Keratinocyte (primary cell): Measurements from ENCODE around the gene OR10H2.

Source experiments
- CTCF ChIP-seq, 3 experiments: IDR thresholded peaks in 1 of 3; conservative IDR thresholded peaks in 1 of 3; optimal IDR thresholded peaks in 1 of 3; 2 replicates in 2 of 3; 3 replicates in 1 of 3; pipeline versions ENCODE3 to v1.5.1; 2011; ENCODE audit warnings: low read length in 3 of 3, mild to moderate bottlenecking in 3 of 3, moderate library complexity in 2 of 3, control low read depth in 1 of 3, inconsistent platforms in 1 of 3; ENCODE audit not compliant: insufficient read depth in 2 of 3; ENCODE audit errors: extremely low read depth in 1 of 3
- EZH2 ChIP-seq: IDR thresholded peaks from one replicate; pipeline ENCODE4 v1.6.1; 2012; ENCODE audit warnings: inconsistent platforms, mild to moderate bottlenecking, low read length, moderate library complexity

GRCh38 chr19:15733895-15734294, 6.1 kb downstream of the OR10H2 start:
- TF ChIP-seq CTCF (optimal IDR thresholded peaks at IDR 0.05 in 1 of 3, IDR thresholded peaks at IDR 0.05 in 1 of 3, conservative IDR thresholded peaks at IDR 0.05 in 1 of 3; ENCODE audit: extremely low read depth in 1 of 3, insufficient read depth in 2 of 3, low read length in 3 of 3) (no peak), EZH2 (no peak)
